GM19025 (cell line): Measurements from ENCODE around the gene CD9.

ENCODE experiments used
- ATAC-seq: cut with Tn5 transposase; IDR thresholded peaks from one replicate; pipeline ENCODE4 v1.9.1; 2021; ENCODE audit warnings: mild to moderate bottlenecking, low read depth, moderate library complexity; ENCODE audit not compliant: unreplicated experiment

Gene CD9

DNA sequence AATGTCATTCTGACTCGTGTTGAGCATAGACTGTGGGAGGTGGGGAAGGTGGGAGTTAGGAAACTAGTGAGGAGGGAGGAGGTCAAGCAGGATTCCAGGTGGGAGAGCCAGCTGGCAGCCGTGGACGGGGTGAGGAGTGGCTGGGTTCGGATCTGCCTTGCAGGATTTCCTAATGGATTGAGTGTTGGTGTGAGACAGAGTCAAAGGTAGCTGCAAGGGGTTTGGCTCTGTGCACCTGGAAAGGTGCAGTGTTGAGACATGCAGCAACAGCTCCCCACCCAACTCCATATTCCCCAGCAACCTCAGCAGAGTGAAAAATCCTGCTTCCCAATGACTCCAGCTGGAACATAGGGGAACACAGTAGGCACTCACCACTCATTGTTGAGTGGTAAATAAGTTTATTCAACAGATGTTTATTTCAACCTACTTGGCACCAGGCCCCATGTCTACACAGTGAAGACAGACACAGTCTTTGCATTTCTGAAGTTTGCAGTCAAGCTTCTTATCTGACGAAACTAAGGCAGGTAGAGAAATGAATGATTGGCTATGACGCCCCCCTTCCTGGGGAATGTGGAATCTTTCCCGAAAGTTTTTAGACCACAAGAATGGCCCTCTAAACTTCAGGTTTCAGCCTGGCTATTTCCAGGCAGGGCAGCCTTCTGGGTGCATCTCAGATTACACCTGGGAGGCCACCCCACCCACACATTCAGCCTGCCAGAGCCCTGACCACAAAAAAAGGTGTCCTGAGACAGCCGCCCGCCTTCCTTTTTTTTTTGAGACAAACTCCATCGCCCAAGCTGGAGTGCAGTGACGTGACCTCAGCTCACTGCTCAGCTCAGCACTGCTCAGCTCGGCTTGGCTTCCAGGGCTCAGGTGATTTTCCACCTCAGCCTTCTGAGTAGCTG lies 72.4 kb downstream of the CD9 start:
- ATAC-seq: no peak

DNA sequence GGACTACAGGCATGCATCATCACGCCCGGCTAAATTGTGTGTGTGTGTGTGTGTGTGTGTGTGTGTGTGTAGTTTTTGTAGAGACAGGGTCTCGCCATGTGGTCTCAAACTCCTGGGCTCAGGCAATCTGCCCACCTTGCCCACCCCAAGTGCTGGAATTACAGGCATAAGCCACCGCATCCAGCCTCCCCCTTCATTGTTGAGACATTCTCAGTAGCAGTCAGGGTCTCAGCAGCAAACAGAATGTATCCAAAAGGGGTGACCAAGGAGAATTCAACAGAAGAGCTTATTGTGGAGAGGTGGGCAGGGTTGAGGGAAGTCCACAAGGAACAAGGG lies 73.0 kb downstream of the CD9 start:
- no peak for ATAC-seq

DNA sequence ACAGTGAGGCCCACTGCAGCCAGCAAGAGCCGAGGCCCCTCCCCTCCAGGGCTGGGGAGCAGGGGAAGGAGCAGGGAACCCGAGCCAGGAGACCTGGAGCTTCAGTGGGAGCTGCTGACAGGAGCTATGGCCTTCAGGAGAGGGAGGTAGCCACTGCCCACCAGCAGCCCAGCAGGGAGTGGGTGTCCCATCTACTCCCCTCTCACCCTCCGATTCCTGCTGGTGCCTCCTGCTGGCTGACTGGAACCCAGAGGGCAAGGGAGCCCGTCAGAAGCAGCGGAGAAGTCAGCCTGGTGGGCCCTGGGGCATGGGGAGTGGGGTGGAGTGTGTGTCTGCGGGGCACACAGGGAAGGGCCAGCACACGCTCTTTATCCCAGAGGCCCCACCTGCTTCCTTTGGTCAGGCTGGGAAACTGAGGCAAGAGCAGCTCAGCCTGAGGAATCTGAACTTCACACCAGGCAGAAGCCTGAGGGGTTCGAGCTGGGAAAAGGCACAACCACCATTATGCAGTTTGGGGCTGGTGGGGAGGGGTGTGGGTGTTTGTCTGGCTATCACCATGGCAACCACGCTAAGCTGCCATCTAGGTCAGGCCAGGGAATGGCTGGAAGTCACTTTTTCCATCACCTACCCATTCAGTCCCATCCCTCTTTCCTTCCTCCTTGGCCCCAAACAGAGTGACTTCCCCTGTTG lies 73.5 kb downstream of the CD9 start:
- no peak for ATAC-seq

DNA sequence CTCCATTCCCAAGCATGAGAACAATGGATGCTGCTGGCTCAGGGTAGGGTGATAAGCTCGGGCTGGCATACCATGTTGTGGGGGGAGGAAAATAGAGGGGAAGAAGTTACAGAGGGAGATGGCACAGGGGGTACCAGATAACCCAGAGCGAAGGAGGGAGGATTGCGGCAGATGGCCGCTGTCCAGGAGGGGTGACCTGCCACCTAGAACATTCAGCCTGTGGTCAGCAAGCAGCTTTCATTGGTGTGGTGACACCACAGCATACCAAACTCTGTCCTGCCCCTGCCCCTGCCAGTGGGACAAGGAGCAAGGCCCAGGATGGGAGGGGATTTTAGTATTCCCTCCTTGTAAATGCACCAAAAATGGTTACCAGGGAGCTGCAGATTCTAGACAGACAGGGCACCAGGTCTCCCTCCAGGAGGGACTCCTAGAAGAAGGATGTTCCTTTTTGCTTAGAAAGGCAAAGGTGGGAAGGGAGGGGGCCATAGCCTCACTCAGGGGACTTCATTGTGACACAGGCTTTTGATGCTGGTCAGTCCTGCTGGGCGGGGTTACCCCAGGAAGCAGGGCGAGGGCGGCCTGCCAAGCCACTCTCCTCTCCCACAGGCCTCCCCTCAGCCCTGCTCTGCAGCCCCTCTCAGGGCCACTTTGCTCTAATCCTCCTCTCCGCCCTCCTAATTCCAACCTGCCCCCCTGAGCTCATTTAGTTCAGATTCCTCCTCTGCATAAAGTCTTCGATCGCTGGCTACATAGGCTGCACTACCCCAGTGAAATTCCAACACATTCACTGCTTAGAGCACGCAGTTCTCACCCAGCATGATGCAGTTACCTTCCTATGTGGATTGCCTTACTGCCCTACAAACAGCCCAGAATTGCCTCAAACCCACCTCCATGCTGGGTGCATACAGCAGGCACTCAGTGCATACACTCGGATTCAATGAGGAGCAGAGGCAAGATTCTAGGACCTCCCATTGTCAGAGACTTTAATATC lies 74.3 kb downstream of the CD9 start:
- ATAC-seq: no peak

DNA sequence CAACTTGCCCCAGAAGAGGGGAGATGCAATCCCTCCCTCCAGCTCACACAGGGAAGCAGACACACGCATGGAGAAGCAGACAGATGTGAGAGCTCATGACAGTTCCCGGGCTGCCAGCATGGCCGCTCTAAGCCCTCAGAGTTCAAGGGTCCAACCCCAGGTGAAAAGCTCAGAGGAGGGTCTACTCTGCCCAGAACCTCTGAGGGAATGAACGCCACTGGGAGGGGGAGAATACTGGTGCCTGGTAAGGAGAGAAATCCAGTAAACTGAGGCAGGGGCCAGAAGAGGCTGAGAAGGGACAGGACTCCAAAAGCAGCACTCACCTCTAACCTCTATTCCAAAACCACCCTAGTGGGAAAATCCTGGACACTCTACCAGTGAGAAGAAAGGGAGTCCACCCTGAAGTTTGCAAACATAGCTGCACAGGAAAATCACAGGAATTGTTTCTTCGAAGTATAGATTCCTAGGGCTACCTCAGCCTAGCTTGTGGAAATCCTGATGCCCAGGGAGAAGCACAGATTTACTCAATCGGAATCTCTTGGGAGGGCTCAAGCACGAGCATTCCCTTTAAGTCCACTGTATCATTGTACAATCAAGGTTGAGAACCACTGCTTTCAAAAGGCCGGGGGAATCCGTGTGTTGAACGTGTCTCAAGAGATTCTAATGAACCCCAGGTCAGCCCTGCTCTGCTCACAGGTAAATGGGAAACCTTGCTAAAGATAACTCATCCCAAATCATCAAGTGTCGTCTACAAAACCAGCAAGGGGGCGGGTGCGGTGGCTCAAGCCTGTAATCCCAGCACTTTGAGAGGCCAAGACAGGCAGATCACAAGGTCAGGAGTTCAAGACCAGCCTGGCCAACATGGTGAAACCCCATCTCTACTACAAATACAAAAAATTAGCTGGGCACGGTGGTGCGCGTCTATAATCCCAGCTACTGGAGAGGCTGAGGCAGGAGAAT lies 76.0 kb downstream of the CD9 start:
- ATAC-seq: no peak

DNA sequence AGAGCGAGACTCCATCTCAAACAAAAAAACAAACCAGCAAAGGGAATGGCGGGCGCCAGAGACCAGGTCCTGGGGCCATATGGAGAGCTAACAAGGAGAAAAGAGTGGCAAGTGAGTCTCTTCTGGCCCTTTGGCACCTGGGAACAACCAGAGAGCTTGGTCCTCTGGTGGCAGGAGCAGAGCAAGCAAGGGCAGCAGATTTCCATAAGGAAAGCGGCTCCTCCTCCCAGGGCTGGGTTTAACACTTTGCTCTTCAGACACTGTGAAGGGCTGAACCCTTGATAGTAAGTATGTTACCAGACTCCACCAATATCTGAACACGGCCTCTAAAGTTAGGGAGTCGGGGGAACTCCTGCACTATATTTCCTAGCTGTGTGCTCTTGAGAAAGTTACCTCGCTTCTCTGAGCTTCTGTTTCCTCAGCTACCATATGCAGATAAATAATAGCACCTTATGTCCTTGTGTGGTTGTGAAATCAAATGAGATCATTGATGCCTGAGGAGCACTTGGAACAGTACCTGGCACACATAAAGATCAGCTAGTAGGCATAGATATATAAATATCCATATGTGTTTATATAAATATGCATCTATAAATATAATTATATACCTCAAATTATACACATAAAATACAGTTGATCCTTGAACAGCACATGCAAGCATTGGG lies 76.9 kb downstream of the CD9 start:
- ATAC-seq: no peak

DNA sequence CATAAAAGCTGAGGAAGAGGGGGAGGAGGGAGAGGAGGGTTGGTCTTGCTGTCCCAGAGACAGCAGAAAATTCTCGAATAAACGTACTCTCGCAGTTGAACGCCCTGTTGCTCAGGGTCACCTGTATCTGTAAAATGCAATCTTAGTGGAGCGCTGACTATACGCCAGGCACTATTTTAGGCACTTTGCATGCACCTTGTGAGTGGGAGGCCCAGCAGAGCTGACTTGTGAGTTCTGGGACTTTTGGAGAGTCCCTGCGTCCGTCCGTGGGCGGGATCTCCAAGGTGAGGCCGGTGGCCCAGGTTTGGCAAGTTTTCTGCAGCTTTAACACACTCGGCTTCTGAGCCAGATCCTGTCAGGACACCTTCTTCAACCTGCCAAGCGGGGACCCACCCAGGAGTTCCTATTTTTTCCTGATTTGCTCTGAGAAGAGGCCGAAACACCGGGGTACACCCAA lies 77.8 kb downstream of the CD9 start:
- ATAC-seq: peak; percentile 13

DNA sequence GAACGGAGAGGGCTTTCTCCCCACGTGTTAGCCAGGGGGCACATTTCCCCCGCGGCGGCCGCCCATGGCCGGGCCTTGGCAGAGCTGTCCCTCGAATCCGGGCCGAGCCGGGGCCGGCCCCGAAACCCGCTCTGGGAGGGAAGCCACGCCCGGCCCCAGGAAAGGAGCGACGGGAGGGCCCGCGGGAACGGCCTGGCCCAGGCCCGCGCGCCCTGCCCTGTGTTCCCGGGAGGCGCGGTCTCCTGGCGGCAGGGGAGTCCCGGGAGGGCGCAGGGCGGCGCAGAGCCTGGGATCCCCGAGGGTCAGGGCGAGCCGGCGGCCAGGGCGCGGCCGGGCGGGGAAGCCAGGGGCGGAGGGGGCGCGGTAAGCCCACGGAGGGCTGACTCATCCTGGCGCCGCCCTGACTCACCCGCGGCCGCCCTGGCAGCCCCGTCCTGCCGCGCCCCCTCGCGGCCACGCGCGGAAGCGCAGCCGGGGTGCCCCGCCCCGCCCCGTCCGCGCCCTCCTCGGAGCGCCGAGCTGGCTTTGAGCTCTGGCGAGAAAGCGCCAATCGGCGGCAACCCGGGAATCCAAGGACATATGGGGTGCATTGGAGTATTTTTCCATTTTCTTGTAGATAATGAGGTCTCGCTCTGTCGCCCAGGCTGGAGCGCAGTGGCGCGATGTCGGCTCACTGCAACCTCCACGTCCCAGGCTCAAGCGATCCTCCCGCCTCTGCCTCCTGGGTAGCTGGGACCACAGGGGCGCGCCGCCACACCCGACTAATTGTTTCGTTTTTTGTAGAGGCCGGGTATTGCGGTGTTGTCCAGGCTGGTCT lies 78.4 kb downstream of the CD9 start:
- peak; percentile 81 for ATAC-seq

DNA sequence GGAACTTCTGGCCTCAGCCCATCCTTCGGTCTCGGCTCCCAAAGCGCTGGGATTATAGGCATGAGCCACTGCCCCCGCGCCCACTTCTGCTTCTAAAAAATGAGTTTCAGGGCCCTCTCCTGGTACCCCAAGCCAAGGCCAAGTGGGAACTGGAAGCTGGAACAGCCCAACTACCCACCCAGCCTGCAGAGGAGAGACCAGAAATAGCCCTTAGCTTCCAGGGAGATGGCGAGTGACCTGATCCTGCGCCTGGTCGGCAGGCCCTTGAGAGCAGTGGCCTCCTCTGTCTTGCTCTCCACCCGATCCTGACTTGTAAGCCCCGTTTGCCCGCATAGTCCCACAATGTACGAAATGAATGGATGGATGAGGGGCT lies 79.0 kb downstream of the CD9 start:
- no peak for ATAC-seq

DNA sequence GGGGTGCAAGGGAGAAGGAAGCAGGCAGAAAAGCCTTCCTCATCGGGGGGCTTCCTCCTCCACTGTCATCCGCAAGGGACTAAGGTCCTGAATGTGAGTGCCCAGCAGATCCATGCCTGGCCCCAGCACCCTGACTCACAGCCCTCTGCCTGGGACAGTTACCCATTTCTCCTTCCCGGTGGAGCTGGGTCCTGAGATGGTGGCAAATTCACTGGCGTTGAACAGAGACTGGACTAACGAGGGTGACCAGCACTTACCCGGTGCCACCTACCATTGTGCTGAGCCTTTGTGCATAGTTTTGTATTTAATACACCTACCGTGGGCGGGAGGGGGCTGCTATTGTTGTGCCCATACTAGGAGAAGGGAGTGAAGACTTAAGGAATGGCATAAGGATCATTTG lies 79.4 kb downstream of the CD9 start:
- no peak for ATAC-seq

DNA sequence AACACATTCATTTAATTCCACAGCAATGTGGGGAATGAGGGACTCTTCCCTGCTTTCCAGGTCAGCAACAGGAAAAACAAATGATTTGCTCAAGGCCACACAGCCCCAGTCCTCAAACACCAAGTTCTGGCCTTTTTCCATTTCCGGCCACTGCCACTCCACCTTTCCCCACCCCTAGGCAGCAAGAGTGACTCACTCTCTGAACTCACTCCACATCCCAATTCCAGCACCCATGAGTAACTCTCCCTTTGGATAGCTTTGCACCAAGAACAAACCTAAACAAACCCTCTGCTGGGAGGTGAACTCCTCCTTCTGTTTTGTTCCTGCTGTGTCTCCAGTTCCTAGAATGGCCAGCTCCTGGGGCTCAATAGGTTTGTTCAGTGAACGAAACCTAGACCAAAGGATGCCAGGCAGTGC lies 79.9 kb downstream of the CD9 start:
- ATAC-seq: no peak

DNA sequence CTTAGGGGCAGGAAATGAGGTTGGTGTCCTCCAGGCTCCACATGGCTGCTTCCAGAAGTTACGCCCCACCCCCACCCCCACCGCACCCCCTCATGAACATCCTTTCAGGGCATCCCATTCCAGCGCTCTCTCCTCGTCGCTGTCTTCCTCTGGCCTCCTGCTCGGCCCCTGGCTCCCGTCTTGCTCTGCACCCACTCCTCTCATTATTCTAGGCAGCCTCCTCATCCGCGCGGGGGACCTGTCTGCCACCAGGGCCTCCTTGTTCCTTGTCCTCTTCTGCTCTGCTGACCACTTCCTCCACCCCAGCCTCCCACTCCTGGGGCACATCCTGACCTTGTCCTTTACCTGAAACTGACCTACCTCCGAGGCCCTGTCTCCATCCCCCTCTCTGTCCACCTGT lies 80.5 kb downstream of the CD9 start:
- no peak for ATAC-seq

DNA sequence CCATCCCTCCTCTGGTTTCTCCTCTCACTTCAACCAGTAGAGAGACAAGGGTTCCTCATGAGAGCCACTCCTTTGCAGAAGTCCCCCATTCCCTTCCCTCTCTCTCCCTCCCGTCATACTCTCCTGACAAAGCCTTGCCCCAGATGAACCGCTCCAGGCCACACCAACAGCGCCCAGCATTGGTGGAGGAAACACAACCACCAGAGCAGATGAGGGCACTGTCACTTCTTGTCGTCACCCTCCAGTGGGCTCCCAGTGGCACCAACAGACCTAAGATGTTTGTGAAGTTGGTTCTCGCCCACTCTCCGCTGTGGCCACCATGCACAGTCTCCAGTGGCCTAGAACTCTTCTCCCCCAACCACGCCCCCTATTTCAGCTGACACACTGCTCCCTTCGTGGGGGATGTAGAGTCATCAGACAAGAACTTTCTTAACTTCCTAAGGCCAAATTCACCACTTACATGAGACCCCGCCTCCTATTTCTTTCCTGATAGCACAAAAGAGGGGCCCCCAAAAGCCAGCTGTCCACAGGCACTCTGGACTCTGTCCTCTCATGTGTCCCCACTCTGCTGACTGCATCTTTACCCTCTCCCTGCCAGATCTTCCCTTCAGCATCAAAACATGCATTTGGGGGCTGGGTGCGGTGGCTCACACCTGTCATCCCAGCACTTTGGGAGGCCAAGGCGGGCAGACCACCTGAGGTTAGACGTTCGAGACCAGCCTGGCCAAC lies 81.0 kb downstream of the CD9 start:
- ATAC-seq: no peak

DNA sequence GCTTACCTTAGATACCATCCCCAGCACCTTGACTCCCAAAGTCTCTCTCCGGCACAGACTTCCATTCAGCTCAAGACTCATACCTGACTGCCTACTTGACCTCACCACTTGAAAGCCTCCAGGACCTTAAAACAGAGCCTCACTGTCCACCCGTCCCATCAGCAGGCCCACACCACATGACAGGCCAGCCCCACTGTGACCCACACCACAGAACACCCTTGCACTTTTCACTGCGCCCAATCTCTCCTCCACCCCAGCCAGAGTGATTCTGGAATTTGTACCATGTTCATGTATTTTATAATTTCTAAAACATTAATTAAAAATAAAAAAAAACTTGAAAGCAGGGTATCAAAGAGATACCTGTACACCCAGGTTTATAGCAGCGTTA lies 82.2 kb downstream of the CD9 start:
- ATAC-seq: no peak

DNA sequence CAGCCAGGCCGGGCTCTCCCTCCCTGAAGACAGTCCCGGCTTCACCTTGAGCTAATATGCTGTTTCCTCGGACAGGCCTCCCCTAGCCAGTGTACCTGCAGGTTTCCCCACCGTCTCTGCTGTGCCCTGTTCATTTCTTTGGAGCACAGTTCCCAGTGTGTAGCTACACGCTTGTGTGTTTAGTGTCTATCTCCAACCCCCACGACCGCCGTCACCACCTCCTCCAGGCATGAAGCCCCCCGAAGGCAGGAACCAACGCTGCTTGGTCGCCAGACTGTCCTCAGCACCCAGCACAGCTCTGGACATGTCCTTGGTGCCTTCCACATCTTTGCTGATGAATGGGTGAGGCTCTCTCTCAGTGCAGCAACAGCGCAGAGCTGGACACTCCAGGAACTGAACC lies 84.1 kb downstream of the CD9 start:
- no peak for ATAC-seq

DNA sequence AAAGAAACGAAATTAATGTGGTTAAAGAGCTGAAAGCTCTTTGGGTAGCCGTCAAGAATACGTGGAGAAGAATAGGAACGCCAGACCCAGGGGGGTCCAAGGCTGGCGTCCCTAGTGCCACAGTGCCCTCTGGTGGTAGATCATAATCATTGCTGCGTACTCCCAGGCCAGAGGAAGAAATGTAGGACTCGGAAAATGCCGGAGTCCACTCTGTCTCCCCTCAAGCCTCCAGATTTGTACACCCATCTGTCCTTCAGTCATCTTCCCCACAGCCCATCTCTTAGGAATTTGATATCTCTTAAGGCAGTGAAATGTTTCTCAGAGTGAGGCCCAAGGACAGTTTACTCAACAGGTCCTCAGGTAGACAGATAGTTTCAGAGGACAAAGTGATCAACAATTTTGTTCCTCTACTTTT lies 84.9 kb downstream of the CD9 start:
- ATAC-seq: no peak

DNA sequence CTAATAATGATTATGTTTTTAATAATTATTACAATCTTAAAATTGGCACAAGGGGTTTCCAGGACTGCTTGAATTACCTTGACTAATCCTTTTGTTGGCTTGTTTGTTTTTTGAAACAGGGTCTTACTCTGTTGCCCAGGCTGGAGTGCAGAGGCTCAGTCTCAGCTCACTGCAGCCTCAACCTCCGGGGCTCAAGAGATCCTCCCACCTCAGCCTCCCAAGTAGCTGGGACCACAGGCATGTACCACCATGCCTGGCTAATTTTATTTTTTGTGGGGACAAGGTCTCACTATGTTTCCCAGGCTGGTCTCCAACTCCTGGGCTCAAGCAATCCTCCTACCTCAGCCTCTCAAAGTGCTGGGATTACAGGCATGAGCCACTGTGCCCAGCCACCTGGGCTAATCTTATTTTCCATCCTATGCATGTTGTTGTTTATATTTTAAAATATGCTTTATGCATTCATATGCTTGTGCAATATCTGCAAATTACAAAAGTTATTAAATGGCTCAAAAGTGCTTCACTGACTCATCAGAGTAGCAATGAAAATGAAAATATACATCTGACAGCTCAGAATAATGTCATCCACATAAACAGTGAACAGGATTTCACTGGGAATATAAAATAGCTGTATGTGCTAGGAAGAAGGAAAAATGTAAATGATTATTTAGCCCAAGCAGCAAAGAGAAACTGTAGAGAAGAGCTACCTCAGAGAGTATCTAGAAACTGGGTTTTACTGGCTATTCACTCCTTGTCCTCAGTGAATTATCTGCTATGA lies 85.5 kb downstream of the CD9 start:
- no peak for ATAC-seq
